CD4-positive, alpha-beta T cell treated with Interferon alpha-2 for 1 hour (primary cell): ENCODE results near the gene TPSB2.
A peak's percentile ranks its signal among the peaks of the same experiment; 100 is the strongest.
"Not testable (repeated sequence)": the region's sequence is repeated elsewhere in the genome, so short reads cannot be mapped to it uniquely, and the experiment has no call there.

ENCODE experiments used
- DNase-seq, 2 donors: peaks; one replicate each; pipeline ENCODE4 v3.0.0-alpha.2; 2020 to 2022

Gene TPSB2

DNA sequence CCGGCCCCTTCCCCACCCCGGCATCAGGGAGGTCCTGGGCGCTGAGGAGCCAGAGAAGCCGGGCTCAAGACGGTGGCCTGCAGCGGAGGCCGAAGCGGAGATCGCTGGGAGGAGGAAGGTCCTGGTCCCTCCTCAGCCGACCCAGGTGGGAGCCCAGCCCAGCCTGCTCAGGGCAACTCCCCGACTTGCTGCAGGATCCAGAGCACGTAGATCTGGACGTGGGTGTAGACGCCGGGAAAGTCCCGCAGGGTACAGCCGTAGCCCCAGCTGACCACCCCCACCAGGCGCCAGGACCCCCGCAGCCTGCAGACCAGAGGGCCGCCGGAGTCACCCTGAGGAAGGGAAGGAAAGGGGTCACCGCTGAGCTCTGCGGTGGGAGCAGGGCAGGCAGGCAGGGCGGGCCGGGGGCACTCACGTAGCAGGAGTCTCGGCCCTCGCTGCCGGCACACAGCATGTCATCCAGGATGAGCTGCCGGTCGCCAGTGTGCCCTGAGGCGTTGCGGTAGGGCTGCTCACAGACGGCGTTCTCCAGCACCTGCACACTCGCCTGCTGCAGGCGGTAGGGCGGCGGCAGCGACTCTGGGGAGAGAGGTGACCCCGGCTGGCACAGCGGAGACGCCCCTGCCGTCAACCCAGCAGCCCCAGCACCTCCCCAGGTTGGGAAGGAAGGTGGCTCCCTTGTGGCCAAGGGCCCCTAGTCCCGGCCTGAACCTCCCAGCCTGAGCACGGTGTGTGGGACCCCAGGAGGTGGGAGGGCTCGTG lies 31.3 kb upstream of the TPSB2 start:
- no peak for DNase-seq

GRCh38 chr16:1260101-1260680 lies 30.2 kb upstream of the TPSB2 start:
- no peak for DNase-seq

- DNase-seq = no peak
Measured at GRCh38 chr16:1259760-1260068, 29.7 kb upstream of the TPSB2 start.

DNA sequence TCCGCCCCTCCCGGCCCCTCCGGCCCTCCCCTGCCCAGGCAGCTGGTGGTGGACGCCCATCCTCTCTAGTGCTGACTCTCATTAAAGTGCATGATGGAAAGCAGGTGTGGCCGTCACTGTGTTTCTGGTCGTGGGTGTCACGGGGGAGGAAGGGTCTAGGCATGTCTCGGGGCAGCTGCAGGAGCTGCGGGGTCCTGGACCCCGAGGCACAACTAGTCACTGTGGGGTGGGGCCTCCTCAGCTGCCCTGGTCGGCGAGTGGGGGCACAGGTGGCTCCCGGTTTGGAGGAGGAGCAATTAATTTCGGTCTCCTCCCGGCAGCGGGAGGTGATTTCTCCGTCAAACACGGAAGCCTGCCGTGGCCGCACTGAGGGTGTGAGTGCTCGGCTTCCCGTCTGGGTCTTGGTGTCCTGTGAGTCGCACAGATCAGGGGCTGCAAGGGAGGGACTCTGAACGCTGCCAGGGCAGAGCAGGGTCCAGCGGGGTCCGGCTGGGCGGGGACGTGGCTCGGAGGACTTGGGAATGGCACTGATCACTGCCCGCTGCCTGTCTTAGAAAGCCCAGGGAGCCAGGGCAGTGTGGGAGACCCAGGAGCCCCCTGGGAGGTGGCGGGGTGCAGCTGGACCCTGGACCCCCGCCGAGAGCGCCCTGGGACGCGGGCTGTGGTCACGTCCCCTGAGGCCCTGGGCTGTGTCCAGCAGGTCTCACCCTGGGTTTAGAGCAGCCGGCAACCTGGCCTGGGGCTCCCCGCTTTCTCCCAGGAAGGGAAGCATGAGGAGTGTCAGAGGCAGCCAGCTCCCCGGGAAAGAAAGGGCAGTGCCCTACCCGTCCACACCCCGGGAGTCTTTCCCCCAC lies 29.1 kb upstream of the TPSB2 start:
- DNase-seq = no peak

DNA sequence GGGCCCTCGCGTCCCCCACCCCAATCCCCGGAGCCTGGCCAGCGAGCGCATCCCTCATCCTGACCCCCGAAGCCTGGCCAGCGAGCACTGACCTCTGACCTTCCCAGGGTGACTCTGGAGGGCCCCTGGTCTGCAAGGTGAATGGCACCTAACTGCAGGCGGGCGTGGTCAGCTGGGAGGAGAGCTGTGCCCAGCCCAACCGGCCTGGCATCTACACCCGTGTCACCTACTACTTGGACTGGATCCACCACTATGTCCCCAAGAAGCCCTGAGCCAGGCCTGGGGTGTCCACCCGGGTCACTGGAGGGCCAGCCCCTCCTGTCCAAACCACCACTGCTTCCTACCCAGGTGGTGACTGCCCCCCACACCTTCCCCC lies 28.2 kb upstream of the TPSB2 start:
- DNase-seq = no peak

DNA sequence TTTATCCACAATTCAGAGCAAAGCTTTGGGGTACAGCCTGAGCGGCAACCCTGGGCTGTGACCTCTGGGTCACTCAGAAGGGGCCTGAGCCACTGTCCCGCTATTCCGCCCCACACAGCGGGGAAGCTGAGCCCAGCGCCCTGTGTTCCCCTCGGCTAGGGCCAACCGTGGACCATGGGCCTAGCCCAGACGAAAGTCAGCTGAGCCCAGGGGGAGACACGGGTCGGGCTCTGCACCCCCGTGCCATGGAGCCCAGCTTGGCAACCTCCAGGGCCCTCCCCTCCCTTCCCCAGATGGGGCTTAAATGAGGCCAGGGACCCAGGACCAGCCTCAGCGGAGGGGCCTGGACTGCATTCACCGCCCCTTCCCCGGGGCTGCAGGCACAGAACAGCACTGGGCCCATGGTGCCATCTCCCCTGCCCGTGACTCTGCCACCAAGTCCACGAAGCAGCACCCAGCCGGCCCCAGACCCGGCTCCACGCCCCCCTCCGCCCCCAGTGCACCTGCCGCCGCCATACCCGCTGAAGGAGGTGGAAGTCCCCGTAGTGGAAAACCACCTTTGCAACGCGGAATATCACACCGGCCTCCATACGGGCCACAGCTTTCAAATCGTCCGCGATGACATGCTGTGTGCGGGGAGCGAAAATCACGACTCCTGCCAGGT lies 27.7 kb upstream of the TPSB2 start:
- DNase-seq = no peak

DNA sequence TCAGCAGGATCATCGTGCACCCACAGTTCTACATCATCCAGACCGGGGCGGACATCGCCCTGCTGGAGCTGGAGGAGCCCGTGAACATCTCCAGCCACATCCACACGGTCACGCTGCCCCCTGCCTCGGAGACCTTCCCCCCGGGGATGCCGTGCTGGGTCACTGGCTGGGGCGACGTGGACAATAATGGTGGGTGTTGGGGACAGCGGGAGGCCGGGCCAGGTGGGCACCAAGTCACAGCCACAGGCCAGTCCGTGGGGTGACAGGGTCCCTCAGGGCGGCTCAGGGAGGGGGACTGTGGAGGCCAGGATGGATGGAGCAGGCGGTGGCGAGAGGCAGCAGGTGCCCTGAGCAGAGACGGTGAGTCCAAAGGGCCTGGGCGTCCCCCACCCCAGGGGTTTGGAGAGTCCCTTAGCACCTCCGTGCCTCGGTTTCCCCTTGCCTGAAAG lies 26.9 kb upstream of the TPSB2 start:
- DNase-seq = no peak

DNA sequence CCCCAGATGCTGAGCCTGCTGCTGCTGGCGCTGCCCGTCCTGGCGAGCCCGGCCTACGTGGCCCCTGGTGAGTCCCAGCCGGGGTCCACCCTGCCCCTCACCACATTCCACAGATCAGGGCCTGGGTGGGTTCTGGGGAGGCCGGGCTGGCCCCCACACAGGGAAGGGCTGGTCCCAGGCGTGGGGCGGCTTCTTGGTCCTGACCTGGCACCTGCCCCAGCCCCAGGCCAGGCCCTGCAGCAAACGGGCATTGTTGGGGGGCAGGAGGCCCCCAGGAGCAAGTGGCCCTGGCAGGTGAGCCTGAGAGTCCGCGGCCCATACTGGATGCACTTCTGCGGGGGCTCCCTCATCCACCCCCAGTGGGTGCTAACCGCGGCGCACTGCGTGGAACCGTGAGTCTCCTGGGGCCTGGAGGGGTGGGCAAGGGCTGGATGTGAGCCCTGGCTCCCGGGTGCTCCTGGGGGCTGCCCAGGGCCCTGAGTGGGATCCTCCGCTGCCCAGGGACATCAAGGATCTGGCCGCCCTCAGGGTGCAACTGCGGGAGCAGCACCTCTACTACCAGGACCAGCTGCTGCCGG lies 26.4 kb upstream of the TPSB2 start:
- DNase-seq = not testable (repeated sequence)

DNA sequence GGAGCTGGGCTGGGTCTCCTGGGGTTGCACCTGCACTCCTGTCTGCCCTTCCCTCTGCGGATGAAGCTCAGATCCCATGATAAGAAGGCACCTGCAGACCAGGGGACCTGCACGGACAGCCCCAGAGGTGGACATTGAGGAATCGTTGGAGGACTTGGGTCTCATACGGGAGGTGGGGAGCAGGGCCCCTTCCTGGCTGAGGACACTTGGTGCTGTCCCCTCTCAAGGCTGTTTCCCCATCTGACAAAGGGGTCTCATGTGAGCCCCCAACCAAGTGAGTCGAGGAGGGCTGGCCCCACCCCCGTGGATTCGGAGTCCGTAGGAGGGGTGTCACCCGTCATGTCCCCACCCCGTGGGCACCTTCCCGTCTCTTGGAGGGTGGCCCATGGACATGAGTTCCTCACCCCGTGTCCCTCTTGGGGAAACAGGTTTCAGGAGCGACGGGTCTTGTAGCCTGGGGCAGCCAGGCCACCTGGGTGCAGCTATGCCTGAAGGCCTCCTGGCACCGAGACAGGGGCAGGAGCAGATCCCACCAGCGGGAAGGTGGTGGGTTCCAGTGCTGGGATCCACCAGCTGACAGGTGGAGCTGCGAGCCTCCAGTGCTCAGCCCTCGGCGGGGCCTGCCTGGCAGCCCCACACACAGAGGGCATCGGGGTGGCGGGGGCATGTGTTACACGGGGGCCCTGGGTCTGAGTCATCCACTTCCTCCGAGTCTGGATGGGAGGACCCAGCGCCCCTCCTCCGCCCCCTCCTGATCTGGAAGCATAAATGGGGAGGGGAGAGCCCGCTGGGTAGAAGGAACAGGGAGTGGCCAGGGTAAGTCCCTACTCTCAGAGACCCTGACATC lies 25.5 kb upstream of the TPSB2 start, which contains the start of gene TPSD1:
Gene TPSD1, plus strand, starts transcription at position 794 of the 847 bp plus-strand sequence. CDS start 212 bp downstream, outside the sequence.
- not testable (repeated sequence) for DNase-seq

DNA sequence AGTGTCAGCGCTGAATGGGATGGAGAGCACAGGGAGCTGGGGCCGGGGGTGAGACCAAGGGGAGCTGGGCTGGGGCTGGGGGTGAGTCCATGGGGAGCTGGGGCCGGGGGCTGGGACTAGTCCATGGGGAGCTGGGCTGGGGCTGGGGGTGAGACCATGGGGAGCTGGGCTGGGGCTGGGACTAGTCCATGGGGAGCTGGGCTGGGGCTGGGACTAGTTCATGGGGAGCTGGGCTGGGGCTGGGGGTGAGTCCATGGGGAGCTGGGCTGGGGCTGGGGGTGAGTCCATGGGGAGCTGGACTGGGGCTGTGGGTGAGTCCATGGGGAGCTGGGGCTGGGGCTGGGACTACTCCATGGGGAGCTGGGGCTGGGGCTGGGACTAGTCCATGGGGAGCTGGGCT lies 24.8 kb upstream of the TPSB2 start:
- DNase-seq = not testable (repeated sequence)

- DNase-seq = not testable (repeated sequence)
Measured at GRCh38 chr16:1253701-1254364, 23.8 kb upstream of the TPSB2 start.

DNA sequence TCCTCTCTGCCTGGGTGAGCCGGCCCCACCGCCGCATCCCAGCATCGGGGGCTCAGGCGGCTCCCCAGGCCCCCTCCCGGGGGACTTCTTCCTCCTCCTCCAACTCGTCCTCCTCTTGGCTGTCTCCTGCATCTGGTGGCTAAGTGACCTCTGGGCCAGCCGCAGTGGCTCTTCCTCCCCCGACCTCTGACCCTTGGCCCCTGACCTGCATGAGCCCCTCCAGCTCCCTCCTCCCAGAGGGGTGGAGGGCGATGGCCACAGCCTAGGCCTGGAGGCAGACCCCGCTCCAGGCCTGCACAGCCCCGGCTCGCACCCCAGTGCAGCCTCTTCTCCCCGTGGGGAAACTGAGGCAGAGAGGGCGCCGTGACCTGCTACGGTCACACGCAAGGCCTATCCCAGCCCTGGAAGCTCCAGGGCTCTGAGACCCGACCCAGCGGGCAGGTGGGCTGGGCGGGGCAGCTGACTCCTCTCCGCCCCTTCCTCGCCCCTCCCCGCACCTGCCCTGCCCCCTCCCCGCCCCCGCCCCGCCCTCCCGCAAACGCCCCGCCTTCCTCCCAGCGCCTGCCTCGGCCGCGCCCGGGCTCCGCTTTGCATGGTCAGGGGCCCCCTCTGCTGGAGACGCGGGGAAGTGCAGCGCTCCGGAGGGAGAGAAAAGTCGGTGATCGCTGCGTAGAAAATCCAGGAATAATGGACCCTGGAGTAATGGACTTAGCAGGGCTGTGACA lies 19.2 kb upstream of the TPSB2 start:
- not testable (repeated sequence) for DNase-seq

GRCh38 chr16:1247903-1248537 lies 18.0 kb upstream of the TPSB2 start:
- not testable (repeated sequence) for DNase-seq

DNA sequence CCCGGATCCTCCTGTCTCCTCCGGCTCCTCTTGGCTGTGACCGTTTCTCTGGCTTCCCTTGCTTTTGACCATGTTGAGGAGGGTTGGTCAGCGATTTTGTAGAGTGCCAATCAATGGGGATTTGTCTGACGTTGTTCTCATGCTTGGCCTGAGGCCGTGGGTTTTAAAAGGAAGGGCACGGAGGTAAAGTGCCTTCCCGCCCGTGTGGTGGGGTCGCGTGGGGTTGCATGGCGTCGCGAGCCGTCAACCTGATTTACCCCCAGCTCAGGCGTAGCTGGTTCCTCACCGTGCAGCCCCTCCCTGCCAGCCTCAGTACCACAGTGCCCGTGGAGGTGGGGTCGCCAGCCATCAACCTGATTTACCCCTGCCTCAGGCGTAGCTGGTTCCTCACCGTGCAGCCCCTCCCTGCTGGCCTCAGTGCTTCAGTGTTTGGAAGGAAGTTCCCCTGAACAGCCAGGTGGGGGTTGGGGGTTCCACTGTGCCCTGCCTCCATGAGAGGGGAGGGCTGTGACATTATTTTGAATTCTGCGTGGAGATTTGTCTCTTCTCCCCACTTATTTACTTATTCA lies 15.6 kb upstream of the TPSB2 start:
- no peak for DNase-seq

- DNase-seq = peak; percentile 16 to 25
Measured at GRCh38 chr16:1244881-1245280, 14.9 kb upstream of the TPSB2 start.

GRCh38 chr16:1243907-1244850 lies 14.2 kb upstream of the TPSB2 start:
- DNase-seq = not testable (repeated sequence)

- DNase-seq = not testable (repeated sequence)
Measured at GRCh38 chr16:1243363-1243762, 13.4 kb upstream of the TPSB2 start.

DNA sequence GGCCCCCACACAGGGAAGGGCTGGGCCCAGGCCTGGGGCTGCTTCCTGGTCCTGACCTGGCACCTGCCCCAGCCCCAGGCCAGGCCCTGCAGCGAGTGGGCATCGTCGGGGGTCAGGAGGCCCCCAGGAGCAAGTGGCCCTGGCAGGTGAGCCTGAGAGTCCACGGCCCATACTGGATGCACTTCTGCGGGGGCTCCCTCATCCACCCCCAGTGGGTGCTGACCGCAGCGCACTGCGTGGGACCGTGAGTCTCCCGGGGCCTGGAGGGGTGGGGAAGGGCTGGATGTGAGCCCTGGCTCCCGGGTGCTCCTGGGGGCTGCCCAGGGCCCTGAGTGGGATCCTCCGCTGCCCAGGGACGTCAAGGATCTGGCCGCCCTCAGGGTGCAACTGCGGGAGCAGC lies 11.1 kb upstream of the TPSB2 start:
- not testable (repeated sequence) for DNase-seq
